GM19043 (cell line): ENCODE data around the gene TP53BP2.
A peak's percentile ranks its signal among the peaks of the same experiment; 100 is the strongest.
"Not testable (repeated sequence)": the region's sequence is repeated elsewhere in the genome, so short reads cannot be mapped to it uniquely, and the experiment has no call there.

Source experiments
- ATAC-seq: cut with Tn5 transposase; IDR thresholded peaks from one replicate; pipeline ENCODE4 v1.9.1; 2021; ENCODE audit warnings: low read depth; ENCODE audit not compliant: unreplicated experiment

Gene TP53BP2

DNA sequence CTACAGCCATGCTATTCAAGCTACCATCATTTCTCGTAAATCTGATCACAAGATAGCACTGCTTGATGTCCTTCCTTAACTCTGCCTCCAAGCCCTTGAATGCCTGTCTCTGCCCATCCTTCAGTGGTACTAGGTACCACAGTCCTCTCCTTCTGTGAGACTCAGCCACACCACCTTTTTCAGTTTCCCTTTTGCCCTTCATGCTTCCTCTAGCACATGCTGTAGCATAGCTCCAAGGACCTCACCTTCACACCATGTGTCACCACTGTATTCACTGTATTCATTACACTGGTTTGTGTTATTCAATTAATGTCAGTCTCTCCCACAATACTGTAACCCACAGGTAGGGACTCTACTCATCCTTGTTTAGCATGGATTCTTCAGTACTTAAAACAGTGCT is 8.0 kb upstream of the TP53BP2 start:
- ATAC-seq = no peak

DNA sequence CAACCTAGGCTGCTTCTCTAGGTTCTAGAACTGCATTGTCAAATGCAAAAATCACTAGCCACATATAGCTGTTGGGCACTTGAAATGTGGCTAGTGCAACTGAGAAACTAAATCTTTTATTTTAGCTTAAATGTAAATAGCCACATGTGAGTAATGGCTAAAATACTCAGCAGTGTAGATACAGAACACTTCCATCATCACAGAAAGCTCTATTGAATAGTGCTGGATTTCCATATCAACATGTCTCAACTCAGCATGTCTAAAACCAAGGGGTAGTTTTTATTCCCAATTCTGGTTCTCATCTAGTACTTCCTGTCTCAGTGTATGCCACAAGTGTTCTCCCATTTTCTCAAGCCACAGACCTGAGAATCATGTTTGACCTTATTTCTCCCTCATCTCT is 7.5 kb upstream of the TP53BP2 start:
- ATAC-seq = no peak

DNA sequence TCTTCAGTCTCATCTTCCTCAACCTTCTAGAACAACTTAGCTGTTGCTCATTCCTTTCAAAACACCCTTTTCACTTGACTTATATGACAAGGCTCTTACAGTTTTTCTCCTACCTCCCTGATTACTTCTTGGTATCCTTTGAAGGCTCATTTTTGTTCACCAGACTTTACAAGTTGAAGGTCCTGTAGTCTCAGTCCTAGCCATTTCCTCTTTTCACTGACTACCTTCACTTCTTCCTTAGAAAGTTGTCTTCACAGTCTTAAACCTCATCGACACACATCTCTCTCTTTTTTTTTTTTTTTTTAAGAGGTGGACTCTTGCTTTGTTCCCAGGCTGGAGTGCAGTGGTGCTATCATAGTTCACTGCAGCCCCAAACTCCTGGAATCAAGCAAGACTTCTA is 6.6 kb upstream of the TP53BP2 start:
- no peak for ATAC-seq

- no peak for ATAC-seq
Observed at GRCh38 chr1:223849352-223850254, 3.9 kb upstream of the TP53BP2 start.

DNA sequence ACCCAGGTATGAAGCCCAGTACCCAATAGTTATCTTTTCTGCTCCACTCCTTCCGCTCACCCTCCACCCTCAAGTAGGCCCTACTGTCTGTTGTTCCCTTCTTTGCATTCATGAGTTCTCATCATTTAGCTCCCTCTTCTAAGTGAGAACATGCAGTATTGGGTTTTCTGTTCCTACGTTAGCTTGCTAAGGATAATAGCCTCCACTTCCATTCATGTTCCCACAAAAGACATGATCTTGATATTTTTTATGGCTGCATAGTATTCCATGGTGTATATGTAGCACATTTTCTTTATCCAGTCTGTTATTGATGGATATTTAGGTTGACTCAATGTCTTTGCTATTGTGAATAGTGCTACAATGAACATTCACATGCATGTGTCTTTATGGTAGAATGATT is 2.8 kb upstream of the TP53BP2 start:
- ATAC-seq = no peak

GRCh38 chr1:223847781-223848345 is 2.1 kb upstream of the TP53BP2 start:
- ATAC-seq = no peak

DNA sequence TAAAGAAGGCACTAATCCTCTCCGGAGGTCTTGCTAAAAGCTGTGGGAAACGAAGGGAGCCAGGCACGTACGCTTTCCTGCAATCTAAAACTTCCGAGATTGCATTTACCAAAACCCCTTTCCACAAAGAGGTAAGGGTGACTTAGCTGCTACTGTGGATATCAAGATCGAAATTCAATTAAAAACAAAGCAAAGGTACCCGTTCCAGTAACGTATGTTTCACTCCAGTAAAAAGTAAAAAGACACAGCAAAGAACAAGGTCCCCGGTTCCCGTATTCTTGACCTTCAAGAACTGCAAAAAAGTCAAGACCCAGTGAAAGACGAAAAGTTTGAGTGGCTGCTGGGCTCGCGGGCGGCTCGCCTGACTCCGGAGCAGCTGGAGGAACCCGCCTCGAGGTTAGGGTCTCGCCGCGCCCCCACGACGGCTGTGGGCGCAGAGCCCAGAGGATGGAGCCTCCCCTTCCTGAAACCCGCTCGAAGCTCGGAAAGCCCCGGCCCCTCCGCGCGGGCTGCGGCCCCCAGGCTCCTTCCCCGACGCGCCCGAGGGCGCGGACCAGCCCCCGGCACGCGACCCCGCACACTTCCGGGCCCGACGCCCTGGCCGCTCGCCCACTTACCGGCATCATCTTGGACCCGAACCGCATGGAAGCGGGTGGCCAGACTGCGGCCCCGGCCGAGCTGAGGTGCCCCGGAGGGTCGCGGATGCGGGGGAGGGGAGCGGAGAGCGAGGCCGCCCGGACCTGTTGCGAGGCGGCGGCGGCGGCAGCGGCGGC is 524 bp downstream of the TP53BP2 start:
- peak; percentile 27 for ATAC-seq

DNA sequence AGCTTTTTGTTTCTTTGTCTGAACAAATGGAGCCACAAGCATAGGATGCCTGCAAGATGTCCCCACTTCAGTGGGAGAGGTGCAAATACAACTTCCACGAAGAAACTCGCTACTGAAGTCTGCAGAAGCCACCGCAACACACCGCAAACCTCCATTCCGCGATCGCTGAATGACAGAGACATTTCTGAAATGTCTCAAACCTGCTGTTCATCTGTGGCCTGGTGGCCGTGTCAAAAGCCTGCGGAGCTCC is 1.0 kb downstream of the TP53BP2 start:
- ATAC-seq = no peak

DNA sequence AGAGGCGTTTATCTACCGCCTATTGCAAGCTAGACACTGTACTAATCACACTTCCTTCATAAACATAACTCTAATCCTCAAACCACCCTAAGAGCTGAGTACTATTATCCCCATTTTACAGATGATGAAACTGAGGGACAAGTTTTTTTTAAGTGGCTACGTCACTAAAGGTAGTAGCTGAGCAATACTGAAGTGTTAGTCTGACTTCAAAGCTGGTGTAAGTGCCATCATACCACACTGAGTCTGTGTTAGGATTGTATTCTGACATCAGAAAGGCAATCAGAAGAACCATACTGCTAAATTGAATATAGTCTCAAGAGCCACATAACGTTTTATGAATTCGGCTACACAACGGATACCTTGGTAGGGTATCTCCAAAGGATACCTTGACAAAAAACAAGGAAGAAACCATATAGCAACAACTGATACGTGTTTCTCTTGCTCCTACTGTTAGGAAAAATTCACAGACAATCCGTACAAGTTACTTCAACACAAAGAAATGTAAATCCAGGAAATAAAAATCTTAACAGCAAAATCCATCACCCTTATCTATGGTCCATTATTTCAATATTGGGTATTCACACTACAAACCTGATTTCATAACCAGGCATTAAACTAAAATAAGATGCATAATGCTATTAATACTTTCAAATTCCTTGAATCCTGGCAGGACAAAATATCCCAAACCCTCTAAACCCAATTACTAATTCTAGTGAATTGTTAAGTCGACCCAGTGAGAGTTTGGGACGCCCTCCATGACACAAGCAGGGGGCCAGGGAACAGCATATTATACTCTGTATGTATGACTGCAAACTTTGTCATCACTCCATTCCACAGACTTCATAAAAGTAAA is 1.6 kb downstream of the TP53BP2 start:
- no peak for ATAC-seq

GRCh38 chr1:223842784-223843183 is 3.0 kb downstream of the TP53BP2 start:
- ATAC-seq = no peak

GRCh38 chr1:223841977-223842623 is 3.6 kb downstream of the TP53BP2 start:
- ATAC-seq = not testable (repeated sequence)

- no peak for ATAC-seq
Observed at GRCh38 chr1:223840254-223840653, 5.5 kb downstream of the TP53BP2 start.

DNA sequence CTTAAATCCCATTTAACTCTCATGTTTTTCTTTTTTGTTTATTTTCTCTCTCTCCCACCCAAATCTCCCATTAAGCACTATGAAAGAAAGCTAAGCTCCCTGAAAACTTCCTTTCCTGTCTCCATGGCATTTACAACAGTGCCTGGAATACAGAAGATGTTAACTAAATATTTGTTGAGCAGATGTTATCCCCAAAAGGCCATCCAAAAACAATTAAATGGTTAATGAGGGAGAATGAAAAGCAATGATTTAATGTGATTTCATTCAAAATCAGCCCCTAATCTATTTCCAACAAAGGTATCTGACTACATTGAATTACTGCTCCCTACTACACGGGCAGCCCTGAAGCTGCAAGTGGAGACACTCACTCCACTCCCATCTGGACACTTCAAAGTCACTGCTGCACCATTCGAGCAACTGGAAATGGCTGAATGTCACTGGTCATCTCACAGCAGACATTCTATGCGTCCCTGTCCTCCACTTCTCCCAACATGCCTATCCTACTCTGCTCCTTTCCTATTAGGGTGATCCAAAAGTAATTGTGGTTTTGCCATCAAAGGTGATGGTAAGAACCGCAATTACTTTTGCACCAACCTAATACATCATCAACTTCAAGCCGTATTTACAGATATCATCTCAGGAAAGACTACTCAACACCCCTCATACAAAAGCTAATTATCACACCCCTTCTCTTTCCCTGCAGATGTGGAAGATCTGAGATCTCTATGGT is 7.5 kb downstream of the TP53BP2 start:
- no peak for ATAC-seq

DNA sequence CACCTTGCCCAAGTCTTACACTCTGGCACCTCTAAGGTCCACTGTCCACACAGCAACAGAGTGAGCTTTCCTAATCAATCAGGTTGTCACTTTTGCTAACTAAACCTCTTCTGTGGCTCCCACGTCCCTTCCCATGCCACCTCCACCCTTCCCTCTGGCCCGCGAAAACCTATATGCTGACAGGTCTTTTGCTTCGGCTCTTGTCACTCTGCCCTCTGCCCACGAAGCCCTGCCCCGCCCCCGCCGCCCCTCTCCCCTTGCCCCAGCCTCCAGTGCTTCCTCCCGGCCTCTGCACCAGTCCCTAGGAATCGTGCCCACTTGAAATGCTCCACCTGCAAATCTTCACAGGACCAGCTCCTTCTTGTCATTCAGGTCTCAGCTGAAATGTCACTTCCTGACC is 8.1 kb downstream of the TP53BP2 start:
- ATAC-seq = no peak

GRCh38 chr1:223837206-223837605 is 8.5 kb downstream of the TP53BP2 start:
- ATAC-seq = no peak

GRCh38 chr1:223836586-223836985 is 9.2 kb downstream of the TP53BP2 start:
- ATAC-seq = no peak

GRCh38 chr1:223835754-223836153 is 10.0 kb downstream of the TP53BP2 start:
- ATAC-seq = no peak

DNA sequence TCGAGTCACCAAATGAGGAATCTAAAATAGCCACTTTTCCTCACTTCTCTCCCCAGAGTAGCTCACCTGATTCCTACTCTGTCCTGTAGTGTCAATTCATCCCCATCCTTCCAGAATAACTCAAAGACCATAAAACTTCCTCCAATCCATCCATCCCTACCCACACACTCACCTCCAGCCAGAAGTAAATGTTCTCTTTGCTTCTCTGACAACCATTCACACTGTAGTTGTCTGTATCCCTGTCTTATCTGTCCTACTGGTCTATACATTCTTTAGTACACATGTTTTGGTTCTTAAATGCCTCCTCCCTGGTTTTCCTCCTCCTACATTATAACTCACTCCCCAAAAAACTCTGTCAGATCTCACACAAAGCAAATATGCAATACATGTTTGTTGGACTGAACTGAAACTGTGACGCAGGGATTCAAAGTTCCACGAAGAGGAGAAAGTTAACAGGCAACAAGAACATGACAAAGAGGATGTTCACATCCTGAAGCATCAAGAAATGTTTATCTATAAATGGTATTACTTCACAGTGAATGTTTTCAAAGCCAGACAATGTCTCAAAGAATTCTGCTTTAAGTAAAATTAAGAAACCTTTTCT is 11.0 kb downstream of the TP53BP2 start:
- no peak for ATAC-seq

DNA sequence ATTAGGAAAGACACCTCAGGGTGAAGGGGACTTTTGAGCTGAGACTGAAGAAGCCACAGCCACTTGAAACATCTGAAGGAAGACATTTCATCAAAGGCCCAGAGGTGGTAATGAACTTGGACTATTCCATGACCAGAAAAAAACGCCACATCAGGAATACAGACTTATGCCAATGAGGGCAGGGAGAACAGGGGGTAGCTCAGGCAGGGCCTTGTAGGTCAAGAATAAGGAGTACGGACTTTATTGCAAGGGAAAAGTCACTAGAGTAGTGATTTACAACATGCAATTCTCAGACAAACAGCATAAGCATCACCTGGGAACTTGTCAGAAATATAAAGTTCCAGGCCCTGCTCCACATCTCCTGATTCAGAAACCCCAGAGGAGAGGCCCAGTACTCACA is 11.8 kb downstream of the TP53BP2 start:
- no peak for ATAC-seq
